ENCODE measurements around the gene TRPM7.
"Not testable (repeated sequence)": the region's sequence is repeated elsewhere in the genome, so short reads cannot be mapped to it uniquely, and the experiment has no call there.

TRPM7 gene, protein sequence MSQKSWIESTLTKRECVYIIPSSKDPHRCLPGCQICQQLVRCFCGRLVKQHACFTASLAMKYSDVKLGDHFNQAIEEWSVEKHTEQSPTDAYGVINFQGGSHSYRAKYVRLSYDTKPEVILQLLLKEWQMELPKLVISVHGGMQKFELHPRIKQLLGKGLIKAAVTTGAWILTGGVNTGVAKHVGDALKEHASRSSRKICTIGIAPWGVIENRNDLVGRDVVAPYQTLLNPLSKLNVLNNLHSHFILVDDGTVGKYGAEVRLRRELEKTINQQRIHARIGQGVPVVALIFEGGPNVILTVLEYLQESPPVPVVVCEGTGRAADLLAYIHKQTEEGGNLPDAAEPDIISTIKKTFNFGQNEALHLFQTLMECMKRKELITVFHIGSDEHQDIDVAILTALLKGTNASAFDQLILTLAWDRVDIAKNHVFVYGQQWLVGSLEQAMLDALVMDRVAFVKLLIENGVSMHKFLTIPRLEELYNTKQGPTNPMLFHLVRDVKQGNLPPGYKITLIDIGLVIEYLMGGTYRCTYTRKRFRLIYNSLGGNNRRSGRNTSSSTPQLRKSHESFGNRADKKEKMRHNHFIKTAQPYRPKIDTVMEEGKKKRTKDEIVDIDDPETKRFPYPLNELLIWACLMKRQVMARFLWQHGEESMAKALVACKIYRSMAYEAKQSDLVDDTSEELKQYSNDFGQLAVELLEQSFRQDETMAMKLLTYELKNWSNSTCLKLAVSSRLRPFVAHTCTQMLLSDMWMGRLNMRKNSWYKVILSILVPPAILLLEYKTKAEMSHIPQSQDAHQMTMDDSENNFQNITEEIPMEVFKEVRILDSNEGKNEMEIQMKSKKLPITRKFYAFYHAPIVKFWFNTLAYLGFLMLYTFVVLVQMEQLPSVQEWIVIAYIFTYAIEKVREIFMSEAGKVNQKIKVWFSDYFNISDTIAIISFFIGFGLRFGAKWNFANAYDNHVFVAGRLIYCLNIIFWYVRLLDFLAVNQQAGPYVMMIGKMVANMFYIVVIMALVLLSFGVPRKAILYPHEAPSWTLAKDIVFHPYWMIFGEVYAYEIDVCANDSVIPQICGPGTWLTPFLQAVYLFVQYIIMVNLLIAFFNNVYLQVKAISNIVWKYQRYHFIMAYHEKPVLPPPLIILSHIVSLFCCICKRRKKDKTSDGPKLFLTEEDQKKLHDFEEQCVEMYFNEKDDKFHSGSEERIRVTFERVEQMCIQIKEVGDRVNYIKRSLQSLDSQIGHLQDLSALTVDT (N-terminal part only)

DNA sequence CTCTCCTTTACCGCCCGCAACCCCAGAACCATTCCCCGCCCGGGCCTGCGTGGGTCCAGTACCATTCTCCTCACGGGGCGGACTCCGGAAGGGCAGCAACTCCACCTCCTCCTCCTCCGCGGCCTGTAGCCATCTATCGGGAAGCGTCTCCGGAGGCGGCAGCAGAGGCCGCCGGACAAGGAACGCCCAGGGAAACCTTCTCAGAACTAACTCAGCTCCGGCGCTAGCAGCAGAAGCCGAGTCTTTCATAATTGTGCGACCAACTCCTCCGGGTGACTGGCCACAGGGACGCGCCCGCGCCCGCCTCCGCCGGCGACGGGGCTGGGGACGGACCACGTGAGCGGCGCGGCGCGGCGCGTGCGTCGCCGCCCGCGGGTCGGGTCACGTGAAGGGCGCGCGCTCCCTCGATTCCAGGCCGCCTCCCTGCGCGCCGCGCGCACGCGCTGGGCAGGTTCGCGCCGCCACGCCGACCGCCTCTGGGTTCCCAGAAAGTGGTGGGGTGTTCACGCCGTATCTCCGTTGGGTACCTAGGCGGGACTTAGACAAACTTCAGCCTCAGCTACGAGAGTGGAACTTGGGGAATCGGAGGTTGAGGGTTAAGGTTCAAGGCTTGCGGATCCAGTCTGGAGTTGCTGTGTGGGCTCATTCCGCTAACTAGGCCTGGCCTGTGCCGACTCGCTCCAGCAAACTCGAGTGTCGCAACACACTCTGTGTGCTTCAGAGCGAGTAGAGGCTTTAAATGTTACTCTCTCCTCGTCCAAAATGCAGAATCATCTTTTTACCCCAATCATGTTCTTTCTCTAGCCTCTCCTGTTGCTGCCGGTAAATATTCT, at the start of gene TRPM7:
Gene TRPM7, minus strand, starts transcription at position 329 of the 833 bp plus-strand sequence. Its CDS starts 264 bp downstream, at position 65.
- DNase-seq, result peak; percentile 95

DNA sequence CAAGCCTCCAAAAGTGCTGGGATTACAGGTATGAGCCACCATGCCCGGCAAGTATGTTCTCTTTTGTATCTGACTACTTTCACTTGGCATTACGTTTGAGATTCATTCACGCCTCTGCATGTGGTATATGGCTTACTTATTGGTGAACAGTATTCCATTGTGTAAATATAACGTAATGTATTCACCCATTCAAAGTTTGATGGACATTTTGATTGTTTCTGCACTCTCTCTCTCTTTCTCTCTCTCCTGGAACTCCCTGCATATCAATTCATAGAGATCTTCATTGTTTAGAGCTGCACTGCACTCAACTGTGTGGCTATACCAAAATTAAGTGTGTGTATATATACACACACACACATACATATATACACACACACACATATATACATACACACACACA, 48.6 kb upstream of the TRPM7 start:
- DNase-seq, result no peak

DNA sequence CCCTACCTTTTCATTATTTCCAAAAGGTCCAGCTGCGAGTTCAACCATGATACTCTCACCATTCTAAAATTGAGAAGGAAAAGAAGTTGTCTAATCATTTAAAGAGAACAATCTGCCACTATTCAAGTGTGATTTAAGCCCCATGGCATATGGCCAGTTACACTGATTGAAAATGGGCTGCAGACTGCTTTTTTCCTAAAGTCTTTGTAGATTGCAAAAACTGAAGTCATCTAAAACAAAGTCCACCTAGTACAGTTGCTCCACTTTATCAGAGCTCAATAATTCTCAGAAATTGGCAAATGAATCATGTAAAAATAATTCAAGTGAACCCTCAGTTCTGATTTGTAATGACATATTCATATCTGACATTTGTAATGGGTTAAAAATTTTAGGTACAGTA, 39.7 kb upstream of the TRPM7 start:
- DNase-seq, result no peak

DNA sequence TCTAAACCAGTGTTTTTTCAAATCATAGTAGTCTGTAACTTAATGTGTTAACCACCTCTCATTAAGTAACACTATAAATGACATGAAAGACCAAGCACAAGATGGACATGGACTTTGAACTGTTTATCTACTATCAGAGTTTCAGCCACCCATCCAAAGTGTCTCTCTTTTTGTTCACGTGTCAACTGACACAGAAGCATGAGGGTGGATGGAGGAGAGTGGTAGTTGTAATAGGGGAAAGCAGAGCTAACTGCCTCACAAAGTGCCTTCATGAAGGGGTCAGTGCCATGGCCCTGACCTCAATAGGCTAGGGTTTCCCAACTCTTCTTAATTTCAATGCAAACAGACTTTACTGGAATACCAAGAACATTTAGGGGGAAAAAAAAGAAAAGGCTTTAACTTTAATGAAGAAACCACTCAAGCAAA, 32.1 kb upstream of the TRPM7 start:
- no peak for DNase-seq

DNA sequence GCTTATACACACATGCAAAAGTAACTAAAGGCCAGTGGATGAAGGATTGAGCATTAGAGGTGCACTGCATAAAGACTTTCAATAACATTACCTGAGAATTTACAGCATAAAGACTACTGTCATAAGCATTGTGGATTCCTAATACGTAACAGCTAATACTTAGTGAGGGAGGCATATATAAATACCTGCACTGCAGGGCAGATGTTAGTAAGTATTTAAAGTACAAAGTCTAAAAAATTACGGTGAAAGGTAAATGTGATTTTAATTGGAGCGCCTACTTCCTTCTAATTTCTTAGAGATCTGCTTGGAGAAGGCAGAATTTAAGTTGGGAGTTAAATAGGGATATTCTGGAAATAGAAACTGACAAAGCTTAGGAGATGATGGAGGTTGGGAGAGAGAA, 25.4 kb upstream of the TRPM7 start:
- no peak for DNase-seq

DNA sequence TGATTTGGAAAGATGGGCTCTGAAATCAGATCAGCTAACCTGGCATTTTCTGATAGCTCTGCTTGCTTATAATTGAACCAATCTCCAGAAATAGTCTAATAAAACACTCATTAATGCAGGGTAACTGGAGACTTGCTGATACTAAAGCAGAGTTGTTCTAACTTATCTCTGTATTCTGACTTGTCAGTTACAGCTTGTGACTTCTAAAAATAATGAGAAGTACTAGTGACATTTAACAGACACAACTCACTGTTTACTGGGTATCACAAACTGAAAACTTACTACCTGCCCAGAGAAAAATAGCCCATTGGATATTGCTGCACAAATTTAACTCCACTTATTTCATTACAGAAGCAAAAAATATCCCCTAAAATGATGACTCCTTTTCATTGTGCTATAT, 24.0 kb upstream of the TRPM7 start:
- DNase-seq, result no peak

DNA sequence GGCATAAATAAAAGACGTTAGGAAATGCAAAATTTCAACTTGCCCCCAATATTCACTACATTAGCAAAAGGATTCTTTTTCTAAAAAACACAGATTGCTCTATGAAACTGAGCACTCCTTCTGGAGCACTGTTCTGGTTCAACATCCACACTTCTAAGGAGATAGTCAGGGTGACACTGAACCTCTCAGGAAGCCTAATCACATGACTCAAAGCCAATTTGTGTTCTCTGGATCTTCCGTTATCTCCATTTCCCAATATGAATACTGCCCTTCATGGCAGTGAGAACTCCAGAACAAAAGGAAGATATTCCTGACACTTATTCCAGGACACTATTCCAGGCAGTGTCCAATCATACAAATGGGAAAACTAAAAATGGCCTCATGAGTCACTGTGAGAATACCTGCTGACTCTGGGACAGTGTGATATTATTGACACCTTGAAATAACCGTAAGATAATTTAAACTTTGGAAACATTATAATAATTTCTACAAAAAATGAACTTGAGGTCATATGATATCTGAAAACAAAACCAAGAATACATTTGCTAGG, 21.4 kb upstream of the TRPM7 start:
- DNase-seq, result no peak

DNA sequence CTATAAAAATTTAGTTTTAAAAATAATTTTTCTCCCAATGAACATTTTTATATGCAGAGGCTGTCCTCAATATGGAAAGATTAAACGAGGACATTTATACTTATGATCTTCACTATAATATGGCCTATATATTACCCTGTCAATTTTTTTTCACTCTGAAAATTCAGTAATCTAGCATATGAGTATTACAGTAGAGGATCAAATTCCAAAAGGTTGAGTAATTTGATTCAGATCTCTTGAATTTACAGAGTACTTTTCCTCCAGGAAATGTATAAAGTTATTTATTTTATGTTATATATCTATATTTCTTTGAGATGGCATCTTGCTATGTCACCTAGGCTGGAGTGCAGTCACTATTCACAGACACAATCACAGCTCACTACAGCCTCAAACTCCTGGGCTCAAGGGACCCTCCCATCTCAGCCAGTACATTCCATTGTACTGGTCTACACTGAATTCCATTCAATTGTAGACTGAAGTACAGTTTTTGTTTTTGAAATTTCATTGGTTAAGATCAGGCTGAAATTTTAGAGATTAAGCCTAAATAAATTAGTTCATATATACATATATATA, 16.3 kb upstream of the TRPM7 start:
- no peak for DNase-seq

DNA sequence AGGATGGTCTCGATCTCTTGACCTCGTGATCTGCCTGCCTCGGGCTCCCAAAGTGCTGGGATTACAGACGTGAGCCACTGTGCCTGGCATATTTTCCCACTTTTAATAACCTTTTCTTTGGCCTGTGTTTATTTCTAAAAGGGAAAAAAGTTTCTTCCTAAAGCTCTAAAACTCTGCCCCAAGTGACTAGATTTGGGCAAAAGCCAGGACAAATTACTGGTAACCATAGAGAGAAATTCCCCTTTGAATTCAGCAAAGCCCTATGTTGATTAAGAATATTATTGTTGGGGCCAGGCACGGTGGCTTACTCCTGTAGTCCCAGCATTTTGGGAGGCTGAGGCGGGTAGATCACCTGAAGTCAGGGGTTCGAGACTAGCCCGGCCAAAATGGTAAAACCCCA, 11.5 kb upstream of the TRPM7 start:
- DNase-seq, result no peak

DNA sequence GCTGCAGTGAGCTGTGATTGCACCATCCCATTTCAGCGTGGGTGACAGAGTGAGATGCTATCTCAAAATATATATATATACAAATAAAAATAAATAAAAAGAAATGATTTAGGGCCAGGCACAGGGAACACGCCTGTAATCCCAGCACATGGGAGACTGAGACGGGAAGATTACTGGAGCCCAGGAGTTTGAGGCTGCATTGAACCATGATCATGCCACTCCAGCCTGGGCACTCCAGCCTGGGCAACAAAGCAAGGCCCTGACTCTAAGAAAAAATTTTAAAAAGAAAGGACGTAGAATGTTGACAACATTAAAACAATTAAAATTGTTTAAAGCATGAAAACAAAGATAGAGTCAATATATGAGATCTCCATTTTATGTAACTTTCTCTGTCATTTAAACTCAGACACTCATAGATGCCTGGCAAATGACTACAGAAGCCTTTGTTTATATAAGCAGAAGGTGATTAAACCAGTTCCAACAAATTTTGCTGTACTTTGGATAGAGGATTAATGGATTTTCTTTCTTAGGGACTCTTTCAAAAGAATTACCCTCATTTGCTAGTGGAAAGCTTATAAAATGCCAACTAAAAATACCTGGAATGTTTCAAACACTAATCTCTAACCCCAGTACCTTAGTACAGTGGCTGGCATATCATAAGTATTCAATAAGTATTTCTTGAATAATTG, 10.7 kb upstream of the TRPM7 start:
- no peak for DNase-seq

DNA sequence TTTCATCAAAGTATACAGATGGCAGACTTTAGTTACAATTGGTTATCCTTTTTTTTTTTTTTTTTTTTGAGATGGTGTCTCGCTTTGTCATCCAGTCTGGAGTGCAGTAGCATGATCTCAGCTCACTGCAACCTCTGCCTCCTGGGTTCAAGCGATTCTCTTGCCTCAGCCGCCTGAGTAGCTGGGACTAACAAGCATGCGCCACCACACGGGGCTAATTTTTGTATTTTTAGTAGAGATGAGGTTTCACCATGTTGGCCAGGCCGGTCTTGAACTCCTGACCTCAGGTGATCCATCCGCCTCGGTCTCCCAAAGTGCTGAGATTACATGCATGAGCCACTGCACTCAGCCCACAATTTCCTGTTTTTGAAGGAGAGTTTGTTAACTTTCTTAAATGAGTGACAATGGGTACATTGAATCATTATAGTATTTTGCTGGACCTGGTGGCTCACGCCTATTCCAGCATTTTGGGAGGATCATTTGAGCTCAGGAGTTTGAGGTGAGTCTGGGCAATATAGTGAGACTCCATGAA, 8.1 kb upstream of the TRPM7 start:
- not testable (repeated sequence) for DNase-seq

DNA sequence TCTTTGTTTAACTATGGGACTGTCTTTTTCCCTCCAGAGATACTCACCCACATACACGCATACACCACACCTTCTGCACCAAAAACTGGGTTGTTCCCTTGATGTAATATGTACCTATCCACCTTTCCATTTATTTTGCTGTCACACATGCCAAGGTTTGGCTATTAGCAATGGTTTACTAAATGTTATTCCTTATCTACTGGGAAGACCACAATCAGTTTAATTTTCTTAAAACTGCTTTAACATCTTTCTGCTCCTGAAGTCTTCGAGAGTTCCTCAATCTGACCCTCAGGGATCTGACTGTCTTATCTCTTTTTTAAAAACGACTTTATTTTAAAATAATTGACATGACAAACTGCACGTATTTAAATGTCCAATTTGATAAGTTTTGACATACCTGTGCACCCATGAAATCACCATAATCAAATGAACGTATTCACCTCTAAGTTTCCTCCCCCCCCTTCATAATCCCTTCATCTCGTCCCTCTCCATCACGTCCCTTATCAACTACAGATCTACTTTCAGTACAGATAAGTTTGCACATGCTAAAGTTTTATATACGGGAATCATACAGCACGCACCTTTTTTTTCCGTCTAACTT, 805 bp upstream of the TRPM7 start:
- no peak for DNase-seq

DNA sequence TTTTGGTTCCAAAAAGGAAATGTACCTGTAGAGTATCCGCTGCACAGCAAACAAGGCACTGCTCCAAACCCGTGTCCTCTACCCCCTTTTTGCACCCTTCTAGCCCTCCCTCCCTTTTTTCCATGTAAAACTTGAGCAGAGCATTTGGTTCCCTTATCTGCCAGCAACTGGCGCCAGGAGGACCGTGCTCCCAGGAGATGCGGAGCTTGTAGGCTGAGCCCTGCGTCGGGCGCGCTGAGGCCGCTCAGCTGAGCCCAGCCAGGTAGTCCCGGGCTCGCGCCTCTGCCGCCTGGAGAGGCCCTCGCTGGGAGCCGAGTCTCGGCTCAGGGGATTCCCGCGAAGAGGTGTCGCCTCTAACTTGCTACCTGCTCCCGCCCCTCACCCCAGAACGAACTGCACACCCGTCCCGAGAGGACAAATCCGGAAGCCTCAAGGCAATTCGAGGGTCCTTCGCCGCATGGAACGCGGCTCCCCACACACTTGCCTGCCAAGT, 575 bp downstream of the TRPM7 start:
- peak; percentile 84 for DNase-seq

DNA sequence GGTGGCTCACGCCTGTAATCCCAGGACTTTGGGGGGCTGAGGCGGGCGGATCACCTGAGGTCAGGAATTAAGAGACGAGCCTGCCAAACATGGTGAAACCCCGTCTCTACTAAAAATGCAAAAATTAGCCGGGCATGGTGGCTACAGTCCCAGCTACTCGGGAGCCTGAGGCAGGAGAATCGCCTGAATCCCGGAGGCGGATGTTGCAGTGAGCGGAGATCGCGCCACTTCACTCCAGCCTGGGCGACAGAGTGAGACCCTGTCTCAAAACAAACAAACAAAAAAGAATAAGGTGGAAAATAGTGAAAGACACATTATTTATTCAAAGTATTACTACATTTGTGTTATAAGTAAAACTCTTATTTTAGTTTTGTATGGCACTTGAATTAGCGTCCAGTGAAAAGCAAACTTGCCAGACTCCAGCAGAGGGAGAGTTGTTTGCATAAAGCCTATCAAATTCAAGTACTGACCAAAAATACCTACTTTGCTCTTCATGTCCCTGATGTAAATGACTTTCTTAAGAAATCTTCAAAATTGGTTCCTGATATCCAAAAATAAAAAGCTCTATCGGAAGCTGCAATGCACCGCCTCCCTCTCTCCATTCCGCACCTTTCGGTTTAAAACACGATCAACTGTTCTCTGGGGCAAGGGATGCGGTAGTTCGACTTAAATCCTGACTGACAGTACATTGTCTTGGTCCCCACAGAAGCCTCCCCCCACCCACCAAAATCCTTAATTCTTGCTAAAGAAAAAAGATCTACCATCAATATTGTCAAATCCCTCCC, 1.2 kb downstream of the TRPM7 start:
- DNase-seq, result no peak

DNA sequence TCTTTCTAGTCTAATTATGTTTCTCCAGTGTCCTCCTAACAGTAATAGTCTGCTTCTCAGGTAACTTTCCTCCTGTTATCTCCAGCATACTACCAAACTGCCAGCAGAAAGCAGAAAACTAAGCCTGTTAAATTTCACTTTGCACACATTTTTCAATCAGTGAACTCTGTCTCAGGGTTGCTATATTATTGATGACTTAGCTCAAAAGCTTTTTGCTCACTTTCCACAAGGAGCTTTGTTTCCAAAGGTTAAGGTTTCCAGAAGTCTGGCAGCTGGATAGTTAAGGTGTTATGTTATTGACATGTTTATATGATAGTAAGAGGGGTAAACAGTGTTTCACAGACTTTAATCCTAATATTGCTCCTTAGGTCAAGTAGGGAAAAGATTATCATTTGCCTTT, 5.1 kb downstream of the TRPM7 start:
- no peak for DNase-seq

DNA sequence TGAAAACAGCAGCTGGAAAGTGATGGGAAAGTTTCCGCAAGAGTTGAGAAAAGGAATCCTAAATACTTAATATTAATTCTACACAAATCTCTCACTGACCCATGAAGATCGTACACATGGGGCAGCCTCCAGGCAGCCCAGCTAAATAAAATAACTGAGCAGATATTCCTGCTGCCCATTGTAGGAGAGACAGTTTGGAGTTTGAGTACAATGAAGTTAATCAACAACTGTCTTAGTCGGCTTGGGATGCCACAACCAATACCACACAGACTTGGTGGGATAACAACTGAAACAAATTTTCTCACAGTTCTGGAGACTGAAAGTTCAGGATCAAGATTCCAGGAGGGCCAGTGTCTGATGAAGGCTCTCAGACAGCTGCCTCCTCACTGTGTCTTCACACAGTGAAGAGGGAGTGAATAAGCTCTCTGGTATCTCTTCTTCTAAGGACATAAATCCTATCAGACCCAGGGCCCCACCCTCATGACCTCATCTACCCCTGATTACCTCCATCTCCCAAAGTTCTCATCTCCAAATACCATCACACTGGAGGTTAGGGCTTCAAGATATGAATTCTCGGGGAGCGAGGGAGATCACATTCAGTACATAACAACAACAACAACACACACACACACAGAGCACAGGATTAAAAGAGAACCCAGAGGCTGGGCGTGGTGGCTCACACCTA, 9.7 kb downstream of the TRPM7 start:
- no peak for DNase-seq

DNA sequence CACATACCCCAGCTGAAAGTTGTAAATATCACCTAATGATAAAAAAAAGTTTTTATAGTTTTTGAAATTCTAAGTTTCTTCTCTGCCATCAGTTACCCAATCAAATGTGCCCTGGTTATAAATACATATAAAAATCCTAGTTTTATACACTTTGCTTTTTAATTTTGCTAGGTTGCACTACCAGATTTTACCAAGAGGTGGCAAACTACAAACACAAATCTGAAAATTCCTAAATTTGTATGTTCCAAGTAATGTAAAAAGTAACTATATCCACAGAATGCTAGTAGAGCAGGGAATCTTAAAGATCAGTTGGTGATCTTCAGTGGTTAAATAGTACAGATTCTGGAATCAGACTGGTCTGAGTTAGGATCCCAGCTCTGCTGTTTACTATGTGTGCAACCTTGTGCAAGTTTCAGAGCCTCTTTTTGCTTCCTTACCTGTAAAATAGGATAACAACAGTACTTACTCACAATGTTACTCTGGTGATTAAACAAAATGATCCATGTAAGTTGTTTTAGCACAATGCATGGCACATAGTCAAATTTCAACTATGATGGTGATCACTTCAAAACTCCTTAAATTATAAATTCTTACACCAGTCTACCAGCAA, 11.0 kb downstream of the TRPM7 start:
- DNase-seq, result peak; percentile 49

DNA sequence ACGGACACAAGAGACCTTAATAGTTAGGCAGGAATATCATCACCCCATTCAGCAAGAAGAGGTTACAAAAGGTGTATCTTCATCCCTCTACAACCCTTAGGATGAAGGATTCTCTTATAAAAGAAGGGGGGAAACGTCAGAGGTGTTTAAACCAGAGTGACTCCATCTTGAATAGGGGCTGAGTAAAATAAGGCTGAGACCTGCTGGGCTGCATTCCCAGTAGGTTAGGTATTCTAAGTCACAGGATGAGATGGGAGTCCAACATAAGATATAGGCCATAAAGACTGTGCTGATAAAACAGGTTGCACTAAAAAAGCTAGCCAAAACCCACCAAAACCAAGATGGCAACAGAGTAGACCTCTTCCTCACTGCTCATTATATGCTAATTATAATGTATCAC, 16.5 kb downstream of the TRPM7 start:
- no peak for DNase-seq

Data from hematopoietic multipotent progenitor cell treated with erythropoietin and hydrocortisone succinate and interleukin-3 and kit ligand, for 4 days (in vitro differentiated cells).